ENCODE data around the gene RASGRF2. TPM values are rescaled to one million over a fixed set of nuclear protein-coding genes. Genes with fewer than 3 reads are reported as not detected.

RASGRF2 gene
- total and polyA plus RNA-seq, 2 experiments from 2014 or later = 0.04 TPM; not detected in 1

GRCh38 chr5:80931411-80931810 lies 28.8 kb upstream of the RASGRF2 start:
- no peak overlapping the region for H3K27ac ChIP-seq
- 53 to 54% methylated on average over 1 of the region's 1 CpG for WGBS, 2 experiments (ENCODE audit: low coverage in 1 of 2, low lambda C conversion rate in 2 of 2, missing lambda C conversion rate in 2 of 2)
- H3K9me3 ChIP-seq (ENCODE audit: low read depth) = no peaks in the 10 kb centered on the region
- H3F3A ChIP-seq (ENCODE audit: insufficient read depth) = no peaks in the 10 kb centered on the region
- no peak overlapping the region for H3K4me2 ChIP-seq (ENCODE audit: unreplicated experiment)
- H3K4me1 ChIP-seq (ENCODE audit: insufficient read depth) = no peaks in the 10 kb centered on the region
- no peaks in the 10 kb centered on the region for H3K36me3 ChIP-seq (ENCODE audit: low read depth)
- no peaks in the 10 kb centered on the region for H3K27me3 ChIP-seq (replicated peaks; ENCODE audit: insufficient read depth)
- no peak overlapping the region for H3K9ac ChIP-seq
- no peak overlapping the region for H2AFZ ChIP-seq
- no peak for DNase-seq
- TF ChIP-seq EZH2phosphoT487 (IDR thresholded peaks at IDR 0.05; ENCODE audit: insufficient read depth, low read depth) (no peak), EZH2 (IDR thresholded peaks at IDR 0.05; ENCODE audit: insufficient read depth, poor library complexity, severe bottlenecking) (no peak)
- no peaks in the 10 kb centered on the region for H3K9me2 ChIP-seq (ENCODE audit: insufficient read depth)
- no peak overlapping the region for H3K4me3 ChIP-seq
- in situ Hi-C loops (cut with MboI) = no loop called here
- no peaks in the 10 kb centered on the region for H4K20me1 ChIP-seq (ENCODE audit: insufficient read depth)
- H3K79me2 ChIP-seq (ENCODE audit: insufficient read depth) = no peaks in the 10 kb centered on the region

- no peak overlapping the region for H2AFZ ChIP-seq
- 70 to 74% methylated on average over 2 of the region's 2 CpGs for WGBS, 2 experiments (ENCODE audit: low coverage in 1 of 2, low lambda C conversion rate in 2 of 2, missing lambda C conversion rate in 2 of 2)
- H3K9ac ChIP-seq = no peak overlapping the region
- H3K9me2 ChIP-seq (ENCODE audit: insufficient read depth) = no peaks in the 10 kb centered on the region
- in situ Hi-C loops (cut with MboI) = no loop called here
- no peaks in the 10 kb centered on the region for H3K36me3 ChIP-seq (ENCODE audit: low read depth)
- TF ChIP-seq EZH2phosphoT487 (IDR thresholded peaks at IDR 0.05; ENCODE audit: insufficient read depth, low read depth) (no peak), EZH2 (IDR thresholded peaks at IDR 0.05; ENCODE audit: insufficient read depth, poor library complexity, severe bottlenecking) (no peak)
- H3K79me2 ChIP-seq (ENCODE audit: insufficient read depth) = no peaks in the 10 kb centered on the region
- H3K9me3 ChIP-seq (ENCODE audit: low read depth) = no peaks in the 10 kb centered on the region
- no peak overlapping the region for H3K4me3 ChIP-seq
- H3K27ac ChIP-seq = no peak overlapping the region
- H3K4me1 ChIP-seq (ENCODE audit: insufficient read depth) = no peaks in the 10 kb centered on the region
- H3F3A ChIP-seq (ENCODE audit: insufficient read depth) = no peaks in the 10 kb centered on the region
- H3K27me3 ChIP-seq (replicated peaks; ENCODE audit: insufficient read depth) = no peaks in the 10 kb centered on the region
- no peak overlapping the region for H3K4me2 ChIP-seq (ENCODE audit: unreplicated experiment)
- H4K20me1 ChIP-seq (ENCODE audit: insufficient read depth) = no peaks in the 10 kb centered on the region
- DNase-seq = peak; percentile 2
Observed at GRCh38 chr5:80933036-80933435, 27.1 kb upstream of the RASGRF2 start.

- in situ Hi-C loops (cut with MboI) = no loop called here
- WGBS, 2 experiments (ENCODE audit: low coverage in 1 of 2, low lambda C conversion rate in 2 of 2, missing lambda C conversion rate in 2 of 2) = 85 to 90% methylated on average over 4 of the region's 4 CpGs
- no peak overlapping the region for H3K27ac ChIP-seq
Observed at GRCh38 chr5:80934751-80935150, 25.4 kb upstream of the RASGRF2 start.

GRCh38 chr5:80935811-80936385 lies 24.3 kb upstream of the RASGRF2 start:
- Histone ChIP-seq H3K4me3 (no peak overlapping the region), H3K4me2 (ENCODE audit: unreplicated experiment) (no peak overlapping the region), H3K4me1 (ENCODE audit: insufficient read depth) (no peaks in the 10 kb centered on the region), H3K9ac (no peak overlapping the region), H3K9me2 (ENCODE audit: insufficient read depth) (no peaks in the 10 kb centered on the region), H3K27ac (no peak overlapping the region), H3K79me2 (ENCODE audit: insufficient read depth) (no peaks in the 10 kb centered on the region), H3K9me3 (ENCODE audit: low read depth) (no peaks in the 10 kb centered on the region), H3K27me3 (replicated peaks; ENCODE audit: insufficient read depth) (no peaks in the 10 kb centered on the region), H2AFZ (no peak overlapping the region), H3F3A (ENCODE audit: insufficient read depth) (no peaks in the 10 kb centered on the region), H3K36me3 (ENCODE audit: low read depth) (no peaks in the 10 kb centered on the region), H4K20me1 (ENCODE audit: insufficient read depth) (no peaks in the 10 kb centered on the region)
- WGBS, 2 experiments (ENCODE audit: low coverage in 1 of 2, low lambda C conversion rate in 2 of 2, missing lambda C conversion rate in 2 of 2) = 53 to 56% methylated on average over 3 of the region's 3 CpGs
- TF ChIP-seq EZH2phosphoT487 (IDR thresholded peaks at IDR 0.05; ENCODE audit: insufficient read depth, low read depth) (no peak), EZH2 (IDR thresholded peaks at IDR 0.05; ENCODE audit: insufficient read depth, poor library complexity, severe bottlenecking) (no peak)
- in situ Hi-C loops (cut with MboI) = no loop called here
- no peak for DNase-seq

More at GRCh38 chr5:80934751-80935150, 25.4 kb upstream of the RASGRF2 start:
- Histone ChIP-seq H3K9me3 (ENCODE audit: low read depth) (no peaks in the 10 kb centered on the region), H4K20me1 (ENCODE audit: insufficient read depth) (no peaks in the 10 kb centered on the region), H3K27me3 (replicated peaks; ENCODE audit: insufficient read depth) (no peaks in the 10 kb centered on the region), H3F3A (ENCODE audit: insufficient read depth) (no peaks in the 10 kb centered on the region), H3K9ac (no peak overlapping the region), H3K9me2 (ENCODE audit: insufficient read depth) (no peaks in the 10 kb centered on the region), H3K4me3 (no peak overlapping the region), H2AFZ (no peak overlapping the region), H3K4me2 (ENCODE audit: unreplicated experiment) (no peak overlapping the region), H3K4me1 (ENCODE audit: insufficient read depth) (no peaks in the 10 kb centered on the region), H3K36me3 (ENCODE audit: low read depth) (no peaks in the 10 kb centered on the region), H3K79me2 (ENCODE audit: insufficient read depth) (no peaks in the 10 kb centered on the region)
- no peak for DNase-seq
- TF ChIP-seq EZH2 (IDR thresholded peaks at IDR 0.05; ENCODE audit: insufficient read depth, poor library complexity, severe bottlenecking) (no peak), EZH2phosphoT487 (IDR thresholded peaks at IDR 0.05; ENCODE audit: insufficient read depth, low read depth) (no peak)

All from GM23248 (cell line).